HepG2 (cell line): ENCODE data around the gene NEU1. TPM values are rescaled to one million over a fixed set of nuclear protein-coding genes. Genes with fewer than 3 reads are reported as not detected.

Experiments
- ARID2 ChIP-seq: sonication (generic); formaldehyde crosslinking; IDR thresholded peaks from 2 replicates; pipeline ENCODE4 v1.8.1; 2022; ENCODE audit warnings: mild to moderate bottlenecking, missing genetic modification reagents, borderline replicate concordance
- HINFP ChIP-seq: sonication (generic); formaldehyde crosslinking; IDR thresholded peaks from 2 replicates; pipeline ENCODE4 v1.4.0; 2020; ENCODE audit warnings: low read depth, mild to moderate bottlenecking, missing genetic modification reagents
- HNF4A ChIP-seq: sonication (generic); formaldehyde crosslinking; IDR thresholded peaks from 2 replicates; pipeline ENCODE4 v1.4.0; 2020; ENCODE audit warnings: missing genetic modification reagents
- LCORL ChIP-seq, 2 experiments: fragments of 450-650 bp in 1 of 2; sonication (generic) in 1 of 2; formaldehyde crosslinking in 1 of 2; IDR thresholded peaks; 2 replicates each; pipeline versions ENCODE4 v1.5.0 to v1.6.1; 2017 to 2020; ENCODE audit warnings: antibody characterized with exemption in 1 of 2, missing genetic modification reagents in 1 of 2
- POLR2G ChIP-seq: fragments of 200-400 bp; formaldehyde crosslinking; IDR thresholded peaks from 2 replicates; pipeline ENCODE4 v1.6.1; 2018; ENCODE audit warnings: mild to moderate bottlenecking, low read depth, low read length, moderate library complexity
- RXRA ChIP-seq: sonication (generic); formaldehyde crosslinking; IDR thresholded peaks from 2 replicates; pipeline ENCODE4 v1.5.1; 2020; ENCODE audit warnings: missing genetic modification reagents
- SOX5 ChIP-seq: IDR thresholded peaks from 2 replicates; pipeline ENCODE4 v1.6.1; 2016; ENCODE audit warnings: borderline replicate concordance
- SSRP1 ChIP-seq: IDR thresholded peaks from 2 replicates; pipeline ENCODE4 v1.6.1; 2016; ENCODE audit warnings: control low read depth
- TFE3 ChIP-seq: IDR thresholded peaks from 2 replicates; pipeline ENCODE4 v1.6.1; 2016
- ZBTB40 ChIP-seq, 2 experiments: fragments of 450-650 bp in 1 of 2; sonication (generic) in 1 of 2; formaldehyde crosslinking in 1 of 2; IDR thresholded peaks; 2 replicates each; pipeline versions ENCODE4 v1.6.1 to v1.8.0; 2016 to 2022; ENCODE audit warnings: antibody characterized with exemption in 1 of 2, mild to moderate bottlenecking in 1 of 2, missing genetic modification reagents in 1 of 2
- ZFP36L1 ChIP-seq: sonication (generic); formaldehyde crosslinking; IDR thresholded peaks from 2 replicates; pipeline ENCODE4 v1.8.0; 2022; ENCODE audit warnings: mild to moderate bottlenecking, missing genetic modification reagents, moderate library complexity
- ZFX ChIP-seq: sonication (generic); formaldehyde crosslinking; IDR thresholded peaks from 2 replicates; pipeline ENCODE4 v1.4.0; 2020; ENCODE audit warnings: mild to moderate bottlenecking, low read depth, missing genetic modification reagents, moderate library complexity
- ZNF263 ChIP-seq: sonication (generic); formaldehyde crosslinking; IDR thresholded peaks from 2 replicates; pipeline ENCODE4 v1.4.0; 2020; ENCODE audit warnings: missing genetic modification reagents
- ZNF431 ChIP-seq: sonication (generic); formaldehyde crosslinking; IDR thresholded peaks from 2 replicates; pipeline ENCODE4 v1.9.0; 2022; ENCODE audit warnings: missing genetic modification reagents, low read depth, mild to moderate bottlenecking, borderline replicate concordance
- ZNF781 ChIP-seq: sonication (generic); formaldehyde crosslinking; IDR thresholded peaks from 2 replicates; pipeline ENCODE4 v1.5.1; 2020; ENCODE audit warnings: borderline replicate concordance, mild to moderate bottlenecking, missing genetic modification reagents; ENCODE audit errors: not compliant biosample characterization
- ZSCAN25 ChIP-seq: sonication (generic); formaldehyde crosslinking; IDR thresholded peaks from 2 replicates; pipeline ENCODE4 v1.8.0; 2022; ENCODE audit warnings: mild to moderate bottlenecking, missing genetic modification reagents
- polyA plus RNA-seq, 8 experiments: library from polyadenylated mRNA; depleted of rRNA in 3 of 8; stranded (reverse) in 7 of 8; unstranded in 1 of 8; fragments of >200 nt; fragmentation: Illumina TruSeq in 4 of 8; extraction: Trizol in 4 of 8; gene quantifications; 2 replicates each; pipeline versions ENCODE4 v1.2.1 to v1.2.3, GENCODE V29; 2011 to 2016; ENCODE audit warnings: low read depth in 4 of 8, missing spikeins in 1 of 8, mixed read lengths in 1 of 8; ENCODE audit not compliant: insufficient read depth in 1 of 8
- total RNA-seq, 5 experiments: library from RNA; depleted of rRNA; stranded (reverse); fragments of >200 nt; fragmentation: Illumina TruSeq; extraction: Trizol; gene quantifications; 2 replicates each; pipeline ENCODE4 v1.2.3, GENCODE V29; 2016; ENCODE audit warnings: low read depth in 1 of 5

Gene NEU1
- total and polyA plus RNA-seq, 2 of the 13 experiments (the other 11 are each of a cell fraction or from before 2014, with no cell fraction given) = 215 to 297 TPM

- TF ChIP-seq SSRP1 (CRISPR knock-in tag) (no peak; the same call in 1 of the 2 replicates), ARID2 (CRISPR knock-in tag) (peak; percentile 45; the same call in 1 of the 2 replicates), RXRA (CRISPR knock-in tag) (0 out of 2 replicates have a peak, but pooled peaks have one; percentile 46), SOX5 (peak; percentile 20; the same call in 1 of the 2 replicates), HNF4A (CRISPR knock-in tag) (peak; percentile 69), POLR2G (no peak), ZFP36L1 (CRISPR knock-in tag) (0 out of 2 replicates have a peak, but pooled peaks have one; percentile 19), ZFX (CRISPR knock-in tag) (peak; percentile 47), ZNF263 (CRISPR knock-in tag) (0 out of 2 replicates have a peak, but pooled peaks have one; percentile 14), ZNF431 (CRISPR knock-in tag) (no peak), ZBTB40 (IDR thresholded peaks at IDR 0.05) (no peak), ZBTB40 (CRISPR knock-in tag; IDR thresholded peaks at IDR 0.05) (0 out of 2 replicates have a peak, but pooled peaks have one; percentile 24), LCORL (IDR thresholded peaks at IDR 0.05) (no peak), LCORL (CRISPR knock-in tag; IDR thresholded peaks at IDR 0.05) (peak; percentile 34; the same call in 1 of the 2 replicates), ZNF781 (CRISPR knock-in tag) (peak; percentile 26), TFE3 (CRISPR knock-in tag) (0 out of 2 replicates have a peak, but pooled peaks have one; percentile 28), ZSCAN25 (peak; percentile 78), HINFP (CRISPR knock-in tag) (no peak)
These were observed 40.4 kb downstream of the NEU1 start (continued) for GRCh38 chr6:31822036-31822821.
